Amniotic stem cell (primary cell): ENCODE results near the gene ALG1L2.
"Not testable (repeated sequence)": the region's sequence is repeated elsewhere in the genome, so short reads cannot be mapped to it uniquely, and the experiment has no call there.

Experiments used
- DNase-seq: peaks from one replicate; lab custom pipeline; 2025; lab: John Stamatoyannopoulos, UW

The ALG1L2 gene

GRCh38 chr3:130081351-130081881 lies at the start of gene ALG1L2:
Gene ALG1L2, plus strand, starts transcription at chr3:130081831. Its CDS starts 186 bp downstream, at chr3:130082017.
- no peak for DNase-seq

- not testable (repeated sequence) for DNase-seq
Observed at GRCh38 chr3:130037126-130037815, 44.4 kb upstream of the ALG1L2 start.

- DNase-seq = not testable (repeated sequence)
Observed at GRCh38 chr3:130042736-130043135, 38.9 kb upstream of the ALG1L2 start.

- not testable (repeated sequence) for DNase-seq
Observed at GRCh38 chr3:130043658-130044057, 38.0 kb upstream of the ALG1L2 start.

GRCh38 chr3:130044370-130044769 lies 37.3 kb upstream of the ALG1L2 start:
- DNase-seq = no peak

- DNase-seq = no peak
Observed at GRCh38 chr3:130048726-130049125, 32.9 kb upstream of the ALG1L2 start.

GRCh38 chr3:130052366-130052765 lies 29.3 kb upstream of the ALG1L2 start:
- not testable (repeated sequence) for DNase-seq

- not testable (repeated sequence) for DNase-seq
Observed at GRCh38 chr3:130052965-130053364, 28.7 kb upstream of the ALG1L2 start.

- DNase-seq = not testable (repeated sequence)
Observed at GRCh38 chr3:130057536-130058266, 23.9 kb upstream of the ALG1L2 start.

GRCh38 chr3:130058267-130058657 lies 23.4 kb upstream of the ALG1L2 start:
- not testable (repeated sequence) for DNase-seq

GRCh38 chr3:130058716-130059115 lies 22.9 kb upstream of the ALG1L2 start:
- not testable (repeated sequence) for DNase-seq

- not testable (repeated sequence) for DNase-seq
Observed at GRCh38 chr3:130059162-130059561, 22.5 kb upstream of the ALG1L2 start.

- no peak for DNase-seq
Observed at GRCh38 chr3:130073582-130073981, 8.0 kb upstream of the ALG1L2 start.

- DNase-seq = no peak
Observed at GRCh38 chr3:130077636-130078035, 4.0 kb upstream of the ALG1L2 start.

- DNase-seq = not testable (repeated sequence)
Observed at GRCh38 chr3:130083363-130084090, 1.9 kb downstream of the ALG1L2 start.

GRCh38 chr3:130084436-130084980 lies 2.9 kb downstream of the ALG1L2 start:
- DNase-seq = no peak

GRCh38 chr3:130085881-130086280 lies 4.2 kb downstream of the ALG1L2 start:
- DNase-seq = no peak

- not testable (repeated sequence) for DNase-seq
Observed at GRCh38 chr3:130086628-130087027, 5.0 kb downstream of the ALG1L2 start.

- no peak for DNase-seq
Observed at GRCh38 chr3:130088061-130088460, 6.4 kb downstream of the ALG1L2 start.

- DNase-seq = not testable (repeated sequence)
Observed at GRCh38 chr3:130090681-130091080, 9.1 kb downstream of the ALG1L2 start.

- DNase-seq = no peak
Observed at GRCh38 chr3:130091958-130092357, 10.3 kb downstream of the ALG1L2 start.
